GM10266 (cell line): ENCODE data around the gene GUCY2C.

Experiments used
- DNase-seq: peaks from one replicate; pipeline ENCODE4 v3.0.0; 2012; ENCODE audit errors: extremely low spot score
- CTCF ChIP-seq: IDR thresholded peaks from 2 replicates; pipeline ENCODE4 v1.5.1; 2012; ENCODE audit warnings: mild to moderate bottlenecking, low read depth; ENCODE audit not compliant: control insufficient read depth, insufficient read depth; ENCODE audit errors: missing control alignments

GUCY2C gene

GRCh38 chr12:14571779-14572178 is 124.6 kb downstream of the GUCY2C start:
- no peak for TF ChIP-seq CTCF
- DNase-seq, result no peak

GRCh38 chr12:14570231-14570630 is 126.2 kb downstream of the GUCY2C start:
- no peak for TF ChIP-seq CTCF

GRCh38 chr12:14567351-14568162 is 128.8 kb downstream of the GUCY2C start, which contains the start of gene PLBD1:
PLBD1 (minus strand) TSS chr12:14567883; CDS start chr12:14567696, 187 bp downstream.
- DNase-seq, result peak; percentile 52
- no peak for TF ChIP-seq CTCF

More at GRCh38 chr12:14570231-14570630, 126.2 kb downstream of the GUCY2C start:
- DNase-seq, result no peak

- TF ChIP-seq CTCF, result no peak
- no peak for DNase-seq
These were observed 132.0 kb downstream of the GUCY2C start for GRCh38 chr12:14564336-14564959.

- no peak for TF ChIP-seq CTCF
- DNase-seq, result no peak
These were observed 133.4 kb downstream of the GUCY2C start for GRCh38 chr12:14563046-14563445.
